Left ventricle myocardium inferior (tissue), 1 donor: Measurements from ENCODE around the gene MTERF1. TPM values are rescaled to one million over a fixed set of nuclear protein-coding genes. Genes with fewer than 3 reads are reported as not detected.

Source experiments
- DNase-seq: peaks from one replicate; pipeline ENCODE4 v3.0.0-alpha.2; 2020
- H3K27ac ChIP-seq: fragments of 200-600 bp; replicated peaks from 2 replicates; pipeline ENCODE4 v1.8.0; 2021
- H3K27me3 ChIP-seq: fragments of 200-600 bp; 2 replicates; pipeline ENCODE4 v1.8.0; 2021; ENCODE audit warnings: low read depth
- H3K36me3 ChIP-seq: fragments of 200-600 bp; 2 replicates; pipeline ENCODE4 v1.8.0; 2021
- H3K4me1 ChIP-seq: fragments of 200-600 bp; 2 replicates; pipeline ENCODE4 v1.8.0; 2021
- H3K4me3 ChIP-seq: fragments of 200-600 bp; 2 replicates; pipeline ENCODE4 v1.8.0; 2021; ENCODE audit warnings: mild to moderate bottlenecking, moderate library complexity
- H3K9me3 ChIP-seq: fragments of 200-600 bp; replicated peaks from 2 replicates; pipeline ENCODE4 v1.8.0; 2021
- intact Hi-C: fragments of 100-400 bp; cut with micrococcal nuclease; formaldehyde crosslinking; loops from one replicate; pipeline ENCODE4 v1.11.0; 2022
- total RNA-seq: library from RNA; stranded (reverse); fragmentation: NEBNext Ultra II Directional; extraction: Animal tissue kit (Norgen Biotek cat#: 25700); gene quantifications from one replicate; pipeline ENCODE4 v1.2.1, GENCODE V29; 2021
- TF ChIP-seq, protein P1 (sequence below): fragments of 200-600 bp; IDR thresholded peaks from 2 replicates; pipeline ENCODE4 v1.8.0; 2021; ENCODE audit warnings: antibody characterized with exemption, mild to moderate bottlenecking, borderline replicate concordance
- donor health status: DM: no; HTN: yes; CAD: no; lungs with severe emphysema.

The MTERF1 gene
- total RNA-seq, 1 donor from 2014 or later, result 9.2 TPM

DNA sequence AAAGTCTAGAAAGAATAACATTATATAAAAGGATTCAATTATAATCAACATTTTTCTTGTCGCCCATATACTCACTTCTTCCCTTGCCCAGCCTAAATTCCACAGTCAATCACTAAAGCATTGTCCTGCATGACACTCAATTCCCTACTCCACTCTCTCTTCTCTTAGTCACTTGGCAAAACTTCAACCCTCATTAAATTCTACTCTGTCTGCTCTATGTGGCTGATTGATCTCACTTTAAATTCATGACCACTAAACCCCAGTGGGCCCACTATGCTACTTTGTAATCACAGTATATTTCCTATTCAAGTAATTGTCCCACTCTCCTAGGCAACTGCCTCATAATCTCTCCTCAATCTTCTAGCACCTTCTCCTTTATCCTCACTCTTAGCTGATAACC is 54.1 kb downstream of the MTERF1 start:
- H3K36me3 ChIP-seq, result peaks cover 6% of the 10 kb centered on the region
- no peaks in the 10 kb centered on the region for H3K27me3 ChIP-seq
- no peak overlapping the region for H3K4me3 ChIP-seq
- intact Hi-C loops, result no loop called here
- H3K4me1 ChIP-seq, result no peaks in the 10 kb centered on the region
- H3K9me3 ChIP-seq, result peaks cover 22% of the 10 kb centered on the region
- TF ChIP-seq, protein P1, sequence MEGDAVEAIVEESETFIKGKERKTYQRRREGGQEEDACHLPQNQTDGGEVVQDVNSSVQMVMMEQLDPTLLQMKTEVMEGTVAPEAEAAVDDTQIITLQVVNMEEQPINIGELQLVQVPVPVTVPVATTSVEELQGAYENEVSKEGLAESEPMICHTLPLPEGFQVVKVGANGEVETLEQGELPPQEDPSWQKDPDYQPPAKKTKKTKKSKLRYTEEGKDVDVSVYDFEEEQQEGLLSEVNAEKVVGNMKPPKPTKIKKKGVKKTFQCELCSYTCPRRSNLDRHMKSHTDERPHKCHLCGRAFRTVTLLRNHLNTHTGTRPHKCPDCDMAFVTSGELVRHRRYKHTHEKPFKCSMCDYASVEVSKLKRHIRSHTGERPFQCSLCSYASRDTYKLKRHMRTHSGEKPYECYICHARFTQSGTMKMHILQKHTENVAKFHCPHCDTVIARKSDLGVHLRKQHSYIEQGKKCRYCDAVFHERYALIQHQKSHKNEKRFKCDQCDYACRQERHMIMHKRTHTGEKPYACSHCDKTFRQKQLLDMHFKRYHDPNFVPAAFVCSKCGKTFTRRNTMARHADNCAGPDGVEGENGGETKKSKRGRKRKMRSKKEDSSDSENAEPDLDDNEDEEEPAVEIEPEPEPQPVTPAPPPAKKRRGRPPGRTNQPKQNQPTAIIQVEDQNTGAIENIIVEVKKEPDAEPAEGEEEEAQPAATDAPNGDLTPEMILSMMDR, result no peak
- no peak for DNase-seq
- H3K27ac ChIP-seq, result no peak overlapping the region

DNA sequence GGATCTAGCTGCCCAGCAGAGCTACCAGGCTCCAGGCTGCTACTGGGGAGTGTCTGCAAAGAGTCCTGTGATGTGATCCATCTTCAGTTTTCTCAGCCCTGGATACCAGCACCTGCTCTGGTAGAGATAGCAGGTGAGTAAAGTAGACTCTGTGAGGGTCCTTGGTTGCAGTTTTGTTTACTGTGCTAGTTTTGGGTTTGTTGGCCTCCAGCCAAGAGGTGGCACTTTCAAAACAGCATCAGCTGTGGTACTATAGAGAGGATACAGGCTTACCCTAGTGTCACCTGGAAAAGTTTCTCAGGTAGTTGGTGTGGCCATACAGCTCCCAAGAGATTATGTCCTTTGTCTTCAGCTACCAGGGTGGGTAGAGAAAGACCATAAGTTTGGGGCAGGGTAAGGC is 56.3 kb downstream of the MTERF1 start:
- peaks cover 44% of the 10 kb centered on the region for H3K9me3 ChIP-seq
- no peak for DNase-seq
- H3K27me3 ChIP-seq, result no peaks in the 10 kb centered on the region
- H3K27ac ChIP-seq, result no peak overlapping the region
- intact Hi-C loops, result no loop called here
- H3K4me1 ChIP-seq, result no peaks in the 10 kb centered on the region
- H3K36me3 ChIP-seq, result peaks cover 6% of the 10 kb centered on the region
- TF ChIP-seq, protein P1, result no peak
- H3K4me3 ChIP-seq, result no peak overlapping the region

Other genes with a start within 250 kb of the MTERF1 start
- gene AKAP9, start 60.2 kb upstream of the MTERF1 start, total RNA-seq, result 49.4 TPM